ENCODE data around the gene SCN2A.
"Not testable (repeated sequence)": the region's sequence is repeated elsewhere in the genome, so short reads cannot be mapped to it uniquely, and the experiment has no call there.

Gene SCN2A

GRCh38 chr2:165251366-165251765 lies 12.2 kb downstream of the SCN2A start:
- DNase-seq (ENCODE audit: low read depth, low spot score) = peak; percentile 10

GRCh38 chr2:165253178-165253577 lies 14.0 kb downstream of the SCN2A start:
- DNase-seq (ENCODE audit: low read depth, low spot score) = no peak

GRCh38 chr2:165256618-165257017 lies 17.4 kb downstream of the SCN2A start:
- no peak for DNase-seq (ENCODE audit: low read depth, low spot score)

GRCh38 chr2:165260347-165260746 lies 21.1 kb downstream of the SCN2A start:
- DNase-seq (ENCODE audit: low read depth, low spot score) = not testable (repeated sequence)

GRCh38 chr2:165268754-165269153 lies 29.5 kb downstream of the SCN2A start:
- DNase-seq (ENCODE audit: low read depth, low spot score) = no peak

- no peak for DNase-seq (ENCODE audit: low read depth, low spot score)
Observed at GRCh38 chr2:165273176-165273575, 34.0 kb downstream of the SCN2A start.

- peak; percentile 4 for DNase-seq (ENCODE audit: low read depth, low spot score)
Observed at GRCh38 chr2:165274698-165275097, 35.5 kb downstream of the SCN2A start.

- DNase-seq (ENCODE audit: low read depth, low spot score) = no peak
Observed at GRCh38 chr2:165275932-165276331, 36.7 kb downstream of the SCN2A start.

GRCh38 chr2:165277295-165277694 lies 38.1 kb downstream of the SCN2A start:
- peak; percentile 42 for DNase-seq (ENCODE audit: low read depth, low spot score)

GRCh38 chr2:165277860-165278656 lies 38.8 kb downstream of the SCN2A start:
- no peak for DNase-seq (ENCODE audit: low read depth, low spot score)

- no peak for DNase-seq (ENCODE audit: low read depth, low spot score)
Observed at GRCh38 chr2:165280356-165280755, 41.1 kb downstream of the SCN2A start.

- DNase-seq (ENCODE audit: low read depth, low spot score) = no peak
Observed at GRCh38 chr2:165281387-165281786, 42.2 kb downstream of the SCN2A start.

GRCh38 chr2:165283342-165283741 lies 44.1 kb downstream of the SCN2A start:
- no peak for DNase-seq (ENCODE audit: low read depth, low spot score)

- no peak for DNase-seq (ENCODE audit: low read depth, low spot score)
Observed at GRCh38 chr2:165287094-165287778, 48.0 kb downstream of the SCN2A start.

- DNase-seq (ENCODE audit: low read depth, low spot score) = no peak
Observed at GRCh38 chr2:165289069-165289468, 49.9 kb downstream of the SCN2A start.

GRCh38 chr2:165293440-165294420 lies 54.5 kb downstream of the SCN2A start:
- DNase-seq (ENCODE audit: low read depth, low spot score) = peak; percentile 95

GRCh38 chr2:165294912-165295311 lies 55.7 kb downstream of the SCN2A start:
- DNase-seq (ENCODE audit: low read depth, low spot score) = no peak

- DNase-seq (ENCODE audit: low read depth, low spot score) = no peak
Observed at GRCh38 chr2:165295643-165296042, 56.4 kb downstream of the SCN2A start.

- peak; percentile 30 for DNase-seq (ENCODE audit: low read depth, low spot score)
Observed at GRCh38 chr2:165305391-165306096, 66.3 kb downstream of the SCN2A start.

- DNase-seq (ENCODE audit: low read depth, low spot score) = no peak
Observed at GRCh38 chr2:165307317-165307716, 68.1 kb downstream of the SCN2A start.

GRCh38 chr2:165311949-165312348 lies 72.7 kb downstream of the SCN2A start:
- no peak for DNase-seq (ENCODE audit: low read depth, low spot score)

All from astrocyte of the hippocampus (primary cell).